ENCODE measurements around the gene PHLDA1. TPM values are rescaled to one million over a fixed set of nuclear protein-coding genes. Genes with fewer than 3 reads are reported as not detected.
"Not testable (repeated sequence)": the region's sequence is repeated elsewhere in the genome, so short reads cannot be mapped to it uniquely, and the experiment has no call there.

Gene PHLDA1
- total and polyA plus RNA-seq, 2 donors (not counting 1 experiment from before 2014, with no cell fraction given), result 1.0 to 1.7 TPM

GRCh38 chr12:75984577-75985182 is 46.9 kb downstream of the PHLDA1 start:
- Histone ChIP-seq H3K27me3 (replicated peaks in 1 of 4; ENCODE audit: control extremely low read depth in 1 of 4, control insufficient read depth in 3 of 4, insufficient read depth in 4 of 4, low read length in 3 of 4) (no peaks in the 10 kb centered on the region), H3K9me3 (ENCODE audit: control extremely low read depth in 1 of 3, control insufficient read depth in 2 of 3, insufficient read depth in 1 of 3, low read length in 2 of 3) (no peaks in the 10 kb centered on the region), H2AFZ (ENCODE audit: insufficient read depth, low read depth, low read length, poor library complexity, severe bottlenecking) (no peak overlapping the region), H3K9ac (ENCODE audit: low read length) (no peak overlapping the region), H3K4me2 (replicated peaks; ENCODE audit: low read depth, low read length, poor library complexity, severe bottlenecking) (no peak overlapping the region), H3K36me3 (replicated peaks in 1 of 2; ENCODE audit: control extremely low read depth in 1 of 2, control insufficient read depth in 1 of 2, extremely low read depth in 1 of 2, insufficient read depth in 2 of 2, low read length in 1 of 2) (no peaks in the 10 kb centered on the region), H3K79me2 (ENCODE audit: control insufficient read depth, insufficient read depth, low read length) (no peaks in the 10 kb centered on the region), H4K20me1 (ENCODE audit: control insufficient read depth, insufficient read depth, low read length, poor library complexity, severe bottlenecking) (no peaks in the 10 kb centered on the region), H3K4me3 (ENCODE audit: control extremely low read depth in 1 of 5, extremely low read depth in 1 of 5, insufficient read depth in 1 of 5, low read depth in 2 of 5, low read length in 4 of 5) (no peak overlapping the region), H3K4me1 (ENCODE audit: control insufficient read depth in 2 of 2, insufficient read depth in 2 of 2, low read length in 2 of 2) (no peaks in the 10 kb centered on the region), H3K27ac (ENCODE audit: low read length in 2 of 2) (no peak overlapping the region)
- DNase-seq (no peak), ATAC-seq (ENCODE audit: low read depth) (no peak)
- Mint-ChIP-seq H3K4me1 (peaks cover 4% of the 10 kb centered on the region), H3K9me3 (ENCODE audit: insufficient read depth) (peaks cover 2% of the 10 kb centered on the region), H3K27ac (no peak overlapping the region), H3K27me3 (peaks cover 13% of the 10 kb centered on the region), H3K4me3 (no peak overlapping the region)
- WGBS (ENCODE audit: insufficient coverage), result 93% methylated on average over 4 of the region's 7 CpGs
- CTCF ChIA-PET, result no interaction called here
- intact Hi-C loops (cut with micrococcal nuclease), result no loop called here
- POLR2A ChIA-PET, result no interaction called here
- no peak for TF ChIP-seq CTCF (IDR thresholded peaks at IDR 0.05)
- TF ChIP-seq EZH2 (IDR thresholded peaks at IDR 0.05; ENCODE audit: borderline replicate concordance, insufficient read depth, low read depth, low read length, poor library complexity, severe bottlenecking), result no peak

GRCh38 chr12:75983851-75984250 is 47.7 kb downstream of the PHLDA1 start:
- H2AFZ ChIP-seq (ENCODE audit: insufficient read depth, low read depth, low read length, poor library complexity, severe bottlenecking); H3K4me3 ChIP-seq (ENCODE audit: control extremely low read depth in 1 of 5, extremely low read depth in 1 of 5, insufficient read depth in 1 of 5, low read depth in 2 of 5, low read length in 4 of 5); H4K20me1 ChIP-seq (ENCODE audit: control insufficient read depth, insufficient read depth, low read length, poor library complexity, severe bottlenecking); H3K36me3 ChIP-seq (replicated peaks in 1 of 2; ENCODE audit: control extremely low read depth in 1 of 2, control insufficient read depth in 1 of 2, extremely low read depth in 1 of 2, insufficient read depth in 2 of 2, low read length in 1 of 2); H3K27me3 Mint-ChIP-seq; H3K4me1 Mint-ChIP-seq; POLR2A ChIA-PET; H3K79me2 ChIP-seq (ENCODE audit: control insufficient read depth, insufficient read depth, low read length); H3K27ac Mint-ChIP-seq; H3K4me3 Mint-ChIP-seq; intact Hi-C loops (cut with micrococcal nuclease); H3K9ac ChIP-seq (ENCODE audit: low read length); ATAC-seq (ENCODE audit: low read depth); H3K4me2 ChIP-seq (replicated peaks; ENCODE audit: low read depth, low read length, poor library complexity, severe bottlenecking); H3K9me3 ChIP-seq (ENCODE audit: control extremely low read depth in 1 of 3, control insufficient read depth in 2 of 3, insufficient read depth in 1 of 3, low read length in 2 of 3); H3K9me3 Mint-ChIP-seq (ENCODE audit: insufficient read depth); CTCF ChIA-PET; H3K27me3 ChIP-seq (replicated peaks in 1 of 4; ENCODE audit: control extremely low read depth in 1 of 4, control insufficient read depth in 3 of 4, insufficient read depth in 4 of 4, low read length in 3 of 4); H3K4me1 ChIP-seq (ENCODE audit: control insufficient read depth in 2 of 2, insufficient read depth in 2 of 2, low read length in 2 of 2); DNase-seq; H3K27ac ChIP-seq (ENCODE audit: low read length in 2 of 2): not testable (repeated sequence)
- 100% methylated on average over 2 of the region's 4 CpGs for WGBS (ENCODE audit: insufficient coverage)
